NCI-H510A treated with DMSO at 0.1 percent for 48 hours (cell line): ENCODE results near the gene LY9.

Experiments used
- DNase-seq: peaks from one replicate; lab custom pipeline; 2025; lab: John Stamatoyannopoulos, UW

LY9 gene

GRCh38 chr1:160795951-160796383 is at the start of gene LY9:
Gene LY9, plus strand, starts transcription at chr1:160796174. Its CDS starts 14 bp downstream, at chr1:160796188.
- no peak for DNase-seq

DNA sequence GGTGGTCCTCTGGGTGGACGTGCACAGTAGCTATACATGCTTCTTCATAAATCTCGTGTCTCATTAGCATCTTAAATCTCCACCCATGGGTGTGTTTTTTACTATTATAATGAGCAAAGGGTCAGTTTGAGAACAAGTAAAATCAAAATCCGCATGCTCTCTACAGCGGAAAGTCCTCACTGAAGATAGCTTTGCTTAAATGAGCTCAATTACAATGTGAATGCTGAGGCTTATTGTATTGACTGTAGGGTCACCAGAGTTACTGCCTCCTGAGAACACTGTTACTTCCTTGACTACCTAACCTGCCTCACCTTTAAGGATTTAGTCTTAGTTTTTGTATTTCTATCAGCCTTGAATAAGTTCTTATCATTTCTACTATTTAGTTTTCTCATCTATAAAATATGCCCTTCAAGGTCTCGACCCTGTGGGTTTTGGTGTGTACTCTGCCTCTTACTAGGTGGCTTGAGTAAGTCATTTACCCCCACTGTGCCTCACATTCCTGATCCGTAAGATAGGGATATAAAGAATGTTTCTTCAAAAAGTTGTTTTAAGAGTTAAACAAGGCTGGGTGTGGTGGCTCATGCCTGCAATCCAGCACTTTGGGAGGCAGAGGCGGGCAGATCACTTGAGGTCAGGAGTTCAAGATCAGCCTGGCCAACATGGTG is 49.0 kb upstream of the LY9 start:
- no peak for DNase-seq

DNA sequence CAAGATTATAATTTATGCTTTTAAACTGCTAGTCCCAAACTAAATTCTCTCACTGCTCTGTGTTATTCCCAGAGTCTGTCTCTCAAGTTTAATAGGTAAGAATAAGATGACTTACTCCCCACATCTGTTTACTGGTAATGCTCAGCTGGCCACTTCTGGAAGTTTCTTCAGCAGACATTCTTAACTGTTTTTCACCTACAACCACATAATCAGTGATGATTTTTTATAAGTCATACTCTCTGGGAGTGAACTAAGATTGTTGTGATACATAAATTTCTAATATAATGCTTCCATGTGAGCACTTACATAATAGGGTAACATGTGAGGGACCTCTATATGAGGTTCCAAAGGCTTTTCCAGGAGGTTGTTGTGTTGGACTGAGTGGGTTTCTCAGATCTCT is 48.3 kb upstream of the LY9 start:
- no peak for DNase-seq

GRCh38 chr1:160748181-160748877 is 47.6 kb upstream of the LY9 start:
- no peak for DNase-seq

DNA sequence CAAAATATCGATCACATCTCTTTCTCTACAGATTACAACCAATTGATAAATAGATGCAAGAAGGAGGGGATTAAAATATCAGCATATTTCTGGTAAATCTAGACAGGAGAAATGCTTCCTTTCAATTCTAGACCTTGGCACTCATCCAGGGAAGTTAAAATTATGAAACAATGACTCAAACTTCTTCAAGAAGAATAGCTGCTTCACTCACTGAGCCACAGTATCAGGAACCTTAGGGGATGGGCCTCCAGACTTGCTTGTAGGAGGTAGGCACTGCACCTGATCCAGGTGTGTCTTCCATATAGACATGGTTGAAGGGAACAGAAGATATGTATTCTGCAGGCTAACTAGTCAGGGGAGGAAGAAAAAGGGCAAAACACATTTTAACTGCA is 47.1 kb upstream of the LY9 start:
- DNase-seq, result no peak

- no peak for DNase-seq
Observed at GRCh38 chr1:160750608-160751007, 45.4 kb upstream of the LY9 start.

GRCh38 chr1:160752406-160752805 is 43.6 kb upstream of the LY9 start:
- no peak for DNase-seq

DNA sequence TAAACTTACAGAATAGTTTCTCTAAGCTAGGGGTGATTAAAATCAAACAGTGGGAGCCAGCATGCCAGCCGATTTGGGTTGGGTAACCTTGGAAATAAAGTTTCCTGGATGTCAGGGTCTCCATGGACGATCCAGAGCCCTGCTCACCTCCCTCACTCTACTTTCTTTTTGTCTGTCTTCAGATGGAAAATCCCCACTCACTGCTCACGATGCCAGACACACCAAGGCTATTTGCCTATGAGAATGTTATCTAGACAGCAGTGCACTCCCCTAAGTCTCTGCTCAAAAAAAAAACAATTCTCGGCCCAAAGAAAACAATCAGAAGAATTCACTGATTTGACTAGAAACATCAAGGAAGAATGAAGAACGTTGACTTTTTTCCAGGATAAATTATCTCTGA is 43.0 kb upstream of the LY9 start:
- no peak for DNase-seq

DNA sequence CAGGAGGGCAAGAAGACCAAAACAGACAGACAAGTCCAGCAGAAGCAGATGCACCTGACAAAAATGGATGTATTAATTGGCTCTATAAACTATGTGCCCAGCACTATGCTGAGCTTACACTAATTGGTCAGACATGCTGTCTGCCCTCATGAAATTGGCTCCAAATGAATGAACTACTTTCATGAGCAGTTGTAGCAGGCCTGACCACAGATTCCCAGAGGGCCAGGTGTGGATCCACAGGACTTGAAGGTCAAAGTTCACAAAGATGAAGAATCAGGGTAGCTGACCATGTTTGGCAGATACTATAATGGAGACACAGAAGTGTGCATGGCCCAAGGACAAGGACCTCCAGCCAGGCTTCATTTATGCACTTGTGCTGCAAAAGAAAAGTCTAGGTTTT is 42.4 kb upstream of the LY9 start:
- no peak for DNase-seq

DNA sequence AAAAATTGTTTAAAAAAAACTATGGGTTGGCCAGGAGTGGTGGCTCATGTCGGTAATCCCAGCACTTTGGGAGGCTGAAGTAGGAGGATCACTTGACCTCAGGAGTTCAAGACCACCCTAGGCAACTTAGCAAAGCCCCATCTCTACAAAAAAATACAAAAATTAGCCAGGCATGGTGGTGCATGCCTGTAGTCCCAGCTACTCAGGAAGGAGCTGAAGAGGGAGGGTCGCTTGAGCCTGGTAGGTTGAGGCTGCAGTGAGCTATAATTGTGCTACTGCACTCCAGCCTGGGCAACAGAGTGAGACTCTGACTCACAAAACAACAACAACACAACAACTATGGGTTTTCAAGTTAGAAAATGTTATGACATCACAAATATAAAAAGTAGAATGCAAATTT is 40.5 kb upstream of the LY9 start:
- no peak for DNase-seq

DNA sequence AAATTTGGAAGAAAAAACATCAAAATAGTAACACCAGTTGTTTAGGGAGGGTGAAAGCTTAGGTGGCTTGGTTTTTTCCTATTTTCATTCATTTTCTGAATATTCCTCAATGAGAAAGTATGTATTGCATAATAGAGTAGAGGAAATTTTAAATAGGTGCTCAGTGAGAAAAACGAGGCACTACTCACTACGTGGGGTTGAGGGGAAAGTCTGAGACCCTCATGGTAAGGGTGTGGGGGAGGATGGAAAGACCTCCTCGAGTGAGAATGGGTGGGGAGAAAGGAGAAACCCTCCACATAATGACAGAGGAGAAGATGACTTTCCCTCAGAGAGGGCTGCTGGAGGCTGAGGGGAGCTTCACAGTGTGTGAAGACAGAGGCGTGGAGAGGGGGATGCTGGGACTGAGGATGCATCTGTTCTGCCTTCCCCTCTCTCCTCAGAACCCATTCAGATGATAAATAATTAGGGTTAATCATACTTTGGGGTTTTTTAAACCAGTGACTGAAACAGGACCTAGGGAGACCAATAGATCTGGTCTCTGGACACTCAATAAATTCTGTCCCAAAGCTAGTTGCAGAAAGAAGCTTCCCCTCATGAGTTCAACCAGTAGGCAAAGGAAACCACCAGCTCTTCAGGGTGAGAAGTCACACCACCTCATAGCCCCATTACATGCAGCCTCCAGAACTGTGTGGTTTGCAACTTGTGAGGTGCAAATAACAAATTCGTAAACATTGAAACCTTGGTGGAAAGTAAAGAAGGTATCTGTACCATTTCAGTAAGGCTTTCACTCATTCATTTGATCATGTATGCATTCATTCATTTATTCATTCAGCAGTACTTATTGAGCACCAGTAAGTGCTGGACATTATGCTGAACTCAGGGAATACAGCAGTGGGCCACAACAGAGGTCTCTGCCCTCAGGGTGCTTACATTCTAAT is 39.8 kb upstream of the LY9 start:
- no peak for DNase-seq

- DNase-seq, result no peak
Observed at GRCh38 chr1:160756849-160757201, 39.1 kb upstream of the LY9 start.

- no peak for DNase-seq
Observed at GRCh38 chr1:160758521-160758920, 37.5 kb upstream of the LY9 start.

GRCh38 chr1:160759740-160760139 is 36.2 kb upstream of the LY9 start:
- no peak for DNase-seq

- DNase-seq, result no peak
Observed at GRCh38 chr1:160761046-160761445, 34.9 kb upstream of the LY9 start.

GRCh38 chr1:160761886-160762285 is 34.1 kb upstream of the LY9 start:
- no peak for DNase-seq

DNA sequence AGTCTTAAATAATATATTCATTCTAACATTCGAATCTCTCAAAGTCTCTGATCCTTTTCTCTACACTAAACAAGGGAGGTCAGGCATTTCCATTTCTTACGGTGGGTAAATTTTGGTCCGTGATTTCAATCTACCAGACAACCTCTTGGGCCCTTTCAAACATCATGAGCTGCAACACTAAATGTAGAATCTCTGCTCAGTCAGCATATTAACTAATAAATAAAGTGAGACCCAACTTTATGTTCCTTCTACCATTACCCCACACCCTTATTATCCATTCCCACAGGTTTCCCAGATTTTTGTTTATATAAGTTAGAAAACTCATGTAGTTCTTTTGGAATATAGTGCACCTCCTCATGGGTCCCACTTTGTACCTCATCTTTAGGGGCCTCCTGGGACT is 32.0 kb upstream of the LY9 start:
- DNase-seq, result no peak

- DNase-seq, result no peak
Observed at GRCh38 chr1:160767395-160768294, 28.3 kb upstream of the LY9 start.

DNA sequence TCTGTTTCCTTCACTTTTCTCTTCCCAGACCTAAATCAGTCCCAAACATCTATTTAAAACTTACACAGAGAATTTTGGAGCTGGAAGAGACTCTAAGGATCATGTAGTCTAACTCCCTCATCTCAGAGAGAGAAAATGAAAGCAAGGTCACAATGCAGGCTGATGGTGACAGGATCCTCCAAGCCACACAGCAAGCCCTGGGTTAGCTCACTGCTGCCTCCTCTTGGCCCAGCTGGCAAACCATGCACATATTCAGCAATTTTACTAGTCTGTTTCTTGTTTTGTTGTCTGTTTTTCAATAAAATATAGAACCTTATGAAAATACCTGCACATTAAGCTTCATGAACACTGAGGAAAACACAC is 27.7 kb upstream of the LY9 start:
- DNase-seq, result no peak

GRCh38 chr1:160772331-160772730 is 23.6 kb upstream of the LY9 start:
- DNase-seq, result no peak

DNA sequence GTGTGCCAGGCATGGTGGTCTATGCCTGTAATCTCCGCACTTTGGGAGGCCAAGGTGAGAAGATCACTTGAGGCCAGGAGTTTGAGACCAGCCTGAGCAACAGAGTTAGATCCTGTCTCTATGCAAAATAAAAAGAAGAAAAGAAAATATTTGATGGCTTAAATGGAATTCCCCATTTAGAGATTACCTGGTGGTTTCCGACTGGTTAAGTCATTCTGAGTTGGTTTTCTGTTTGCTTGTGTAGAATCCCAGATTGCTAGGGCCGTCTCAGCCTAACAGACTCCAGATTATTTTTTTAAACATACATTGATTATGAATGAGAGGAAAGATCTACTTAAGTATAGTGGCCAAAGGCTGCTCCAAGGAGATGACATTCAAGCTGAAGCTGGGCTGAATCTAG is 22.9 kb upstream of the LY9 start:
- DNase-seq, result no peak
